ENCODE results near the gene PTP4A2. TPM values are rescaled to one million over a fixed set of nuclear protein-coding genes. Genes with fewer than 3 reads are reported as not detected.
A peak's percentile ranks its signal among the peaks of the same experiment; 100 is the strongest.

The PTP4A2 gene
- total and polyA plus RNA-seq, 2 donors (not counting 1 experiment from before 2014, with no cell fraction given) = 78.2 to 193 TPM

DNA sequence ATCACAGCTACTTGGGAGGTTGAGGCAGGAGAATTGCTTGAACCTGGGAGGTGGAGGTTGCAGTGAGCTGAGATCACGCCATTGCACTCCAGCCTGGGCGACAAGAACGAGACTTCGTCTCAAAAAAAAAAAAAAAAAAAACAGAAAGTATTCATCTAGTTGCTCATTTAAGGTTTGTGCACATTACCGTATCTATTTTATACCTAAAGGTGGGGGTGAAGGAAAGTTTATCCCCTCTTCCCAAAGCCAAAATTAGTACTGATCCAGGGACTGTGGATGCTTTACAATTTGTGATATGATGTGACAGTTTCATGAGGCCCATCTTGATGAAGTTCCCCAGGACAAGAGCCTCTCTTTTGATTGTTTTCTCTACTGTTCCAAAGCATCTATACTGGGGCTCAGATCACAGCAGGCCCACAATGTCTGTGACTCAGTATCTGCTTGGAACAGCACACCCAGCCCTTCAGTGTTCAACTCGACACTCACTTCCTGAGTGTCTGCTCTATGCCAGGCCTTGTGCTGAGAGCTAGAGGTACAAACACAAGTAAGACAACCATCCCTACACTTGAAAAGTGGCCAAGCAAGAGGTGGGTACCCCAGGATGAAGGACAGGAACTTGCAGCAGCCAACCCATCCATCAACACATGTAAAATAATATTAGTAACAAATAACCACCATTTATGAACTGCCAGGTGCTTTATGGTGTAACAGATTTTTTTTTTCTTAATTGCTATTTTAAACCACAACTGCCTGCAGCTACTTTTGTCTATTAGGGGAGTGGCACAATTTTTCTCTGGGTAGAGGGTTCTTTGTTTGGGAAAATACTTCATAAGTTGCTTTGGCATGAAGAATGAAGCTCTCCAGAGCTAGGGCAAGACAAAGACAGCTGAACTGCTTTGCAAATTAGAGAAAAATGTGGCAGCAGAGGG lies 46.5 kb upstream of the PTP4A2 start:
- whole genome bisulfite sequencing (ENCODE audit: insufficient coverage) = no CpG with 5 or more reads among the region's 6 CpGs
- H3K27me3 Mint-ChIP-seq = no peaks in the 10 kb centered on the region
- Histone ChIP-seq H2AFZ (ENCODE audit: insufficient read depth, low read depth, low read length, poor library complexity, severe bottlenecking) (peak overlapping the region; percentile 79), H3K4me2 (replicated peaks; ENCODE audit: low read depth, low read length, poor library complexity, severe bottlenecking) (peak overlapping the region; percentile 59), H3K27ac (ENCODE audit: low read length in 2 of 2) (peak overlapping the region; percentile 58 to 88), H3K27me3 (replicated peaks in 1 of 4; ENCODE audit: control extremely low read depth in 1 of 4, control insufficient read depth in 3 of 4, insufficient read depth in 4 of 4, low read length in 3 of 4) (no peaks in the 10 kb centered on the region), H3K79me2 (ENCODE audit: control insufficient read depth, insufficient read depth, low read length) (no peaks in the 10 kb centered on the region), H3K9me3 (ENCODE audit: control extremely low read depth in 1 of 3, control insufficient read depth in 2 of 3, insufficient read depth in 1 of 3, low read length in 2 of 3) (no peaks in the 10 kb centered on the region), H3K9ac (ENCODE audit: low read length) (peak overlapping the region; percentile 12), H4K20me1 (ENCODE audit: control insufficient read depth, insufficient read depth, low read length, poor library complexity, severe bottlenecking) (no peaks in the 10 kb centered on the region), H3K36me3 (replicated peaks in 1 of 2; ENCODE audit: control extremely low read depth in 1 of 2, control insufficient read depth in 1 of 2, extremely low read depth in 1 of 2, insufficient read depth in 2 of 2, low read length in 1 of 2) (no peaks in the 10 kb centered on the region), H3K4me3 (ENCODE audit: control extremely low read depth in 1 of 5, extremely low read depth in 1 of 5, insufficient read depth in 1 of 5, low read depth in 2 of 5, low read length in 4 of 5) (peak overlapping the region in 1 of 5 experiments; percentile 9), H3K4me1 (ENCODE audit: control insufficient read depth in 2 of 2, insufficient read depth in 2 of 2, low read length in 2 of 2) (peaks cover 45 to 47% of the 10 kb centered on the region in 2 donors)
- ChIA-PET CTCF (interaction anchor here (1.0 to 1.8 kb wide), 3 partner anchors 12 to 195 kb away, joined by 4 to 12 read pairs (median 8); no protein-coding TSS in a partner anchor), POLR2A (interaction anchor here (0.6 to 0.8 kb wide), 3 partner anchors 13 to 29 kb away, joined by 3 to 8 read pairs (median 4); partner anchors contain the start of gene KHDRBS1)
- TF ChIP-seq EZH2 (IDR thresholded peaks at IDR 0.05; ENCODE audit: borderline replicate concordance, insufficient read depth, low read depth, low read length, poor library complexity, severe bottlenecking) = no peak
- TF ChIP-seq, protein P1, sequence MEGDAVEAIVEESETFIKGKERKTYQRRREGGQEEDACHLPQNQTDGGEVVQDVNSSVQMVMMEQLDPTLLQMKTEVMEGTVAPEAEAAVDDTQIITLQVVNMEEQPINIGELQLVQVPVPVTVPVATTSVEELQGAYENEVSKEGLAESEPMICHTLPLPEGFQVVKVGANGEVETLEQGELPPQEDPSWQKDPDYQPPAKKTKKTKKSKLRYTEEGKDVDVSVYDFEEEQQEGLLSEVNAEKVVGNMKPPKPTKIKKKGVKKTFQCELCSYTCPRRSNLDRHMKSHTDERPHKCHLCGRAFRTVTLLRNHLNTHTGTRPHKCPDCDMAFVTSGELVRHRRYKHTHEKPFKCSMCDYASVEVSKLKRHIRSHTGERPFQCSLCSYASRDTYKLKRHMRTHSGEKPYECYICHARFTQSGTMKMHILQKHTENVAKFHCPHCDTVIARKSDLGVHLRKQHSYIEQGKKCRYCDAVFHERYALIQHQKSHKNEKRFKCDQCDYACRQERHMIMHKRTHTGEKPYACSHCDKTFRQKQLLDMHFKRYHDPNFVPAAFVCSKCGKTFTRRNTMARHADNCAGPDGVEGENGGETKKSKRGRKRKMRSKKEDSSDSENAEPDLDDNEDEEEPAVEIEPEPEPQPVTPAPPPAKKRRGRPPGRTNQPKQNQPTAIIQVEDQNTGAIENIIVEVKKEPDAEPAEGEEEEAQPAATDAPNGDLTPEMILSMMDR (IDR thresholded peaks at IDR 0.05) = no peak
- peaks cover 46% of the 10 kb centered on the region for H3K4me1 Mint-ChIP-seq
- ATAC-seq (ENCODE audit: low read depth) (no peak), DNase-seq (no peak)
- intact Hi-C loops (cut with micrococcal nuclease) = no loop called here
- peak overlapping the region; percentile 89 for H3K27ac Mint-ChIP-seq
- no peaks in the 10 kb centered on the region for H3K9me3 Mint-ChIP-seq (ENCODE audit: insufficient read depth)
- peak overlapping the region; percentile 67 for H3K4me3 Mint-ChIP-seq
